Limb (tissue), 2 donors: ENCODE measurements around the gene CALCOCO2.
A peak's percentile ranks its signal among the peaks of the same experiment; 100 is the strongest.

Experiments
- DNase-seq, 2 donors: peaks; one replicate each; pipeline ENCODE4 v3.0.0-alpha.2; 2016; ENCODE audit errors: extremely low spot score in 2 of 2

The CALCOCO2 gene

DNA sequence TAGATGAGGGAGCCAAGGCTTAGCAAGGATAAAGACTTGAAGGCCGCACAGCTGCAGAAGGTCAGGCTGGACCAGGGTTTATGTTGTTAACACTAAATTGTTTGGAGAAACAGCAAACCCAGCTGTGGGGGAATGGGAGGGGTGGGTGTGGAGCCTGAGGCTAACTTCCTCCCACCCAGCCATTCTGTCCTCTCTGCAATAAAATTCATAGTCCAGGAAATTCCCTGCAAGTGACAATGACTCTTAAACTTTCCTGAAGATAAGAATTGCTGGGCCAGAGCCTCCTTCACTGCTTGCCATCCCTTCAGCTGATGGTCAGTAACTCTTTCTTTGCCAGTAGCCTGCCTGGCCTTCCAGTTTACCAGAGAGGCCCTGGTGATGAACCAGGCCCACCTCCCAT, 42.4 kb downstream of the CALCOCO2 start:
- no peak for DNase-seq

DNA sequence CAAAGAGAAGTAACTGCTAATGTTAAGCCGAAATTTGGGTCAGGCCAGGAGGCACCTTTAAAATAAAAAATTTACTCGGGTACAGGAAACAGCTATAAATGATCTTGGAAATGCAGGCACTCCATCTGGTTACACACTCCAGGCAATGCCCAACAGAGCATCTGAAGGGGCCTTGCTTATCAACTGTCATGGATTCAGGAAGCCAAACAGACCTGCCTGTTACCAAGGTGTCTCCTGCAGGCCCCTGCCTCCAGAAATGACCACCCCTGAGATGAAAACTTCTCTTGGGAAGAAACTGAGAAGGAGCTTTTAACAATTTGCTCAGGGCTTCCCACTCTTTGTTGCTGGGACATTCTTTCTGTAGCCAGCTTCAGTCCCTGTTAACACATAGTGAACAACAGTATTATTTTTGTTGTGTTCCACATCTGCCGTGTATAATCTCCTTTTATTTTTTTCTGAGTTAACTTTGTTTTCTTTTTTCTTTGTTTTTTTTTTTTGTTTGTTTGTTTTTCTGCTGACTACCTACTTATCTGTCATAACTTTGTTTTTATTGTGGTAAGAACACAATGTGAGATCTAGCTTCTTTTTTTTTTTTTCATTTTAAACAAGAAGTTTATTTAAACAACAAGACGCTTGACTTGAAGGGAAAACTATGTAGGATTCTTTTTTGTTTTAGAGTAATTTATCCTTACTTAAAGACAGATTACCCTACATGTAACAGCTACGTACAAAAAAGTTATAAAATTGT, 43.0 kb downstream of the CALCOCO2 start:
- no peak for DNase-seq

DNA sequence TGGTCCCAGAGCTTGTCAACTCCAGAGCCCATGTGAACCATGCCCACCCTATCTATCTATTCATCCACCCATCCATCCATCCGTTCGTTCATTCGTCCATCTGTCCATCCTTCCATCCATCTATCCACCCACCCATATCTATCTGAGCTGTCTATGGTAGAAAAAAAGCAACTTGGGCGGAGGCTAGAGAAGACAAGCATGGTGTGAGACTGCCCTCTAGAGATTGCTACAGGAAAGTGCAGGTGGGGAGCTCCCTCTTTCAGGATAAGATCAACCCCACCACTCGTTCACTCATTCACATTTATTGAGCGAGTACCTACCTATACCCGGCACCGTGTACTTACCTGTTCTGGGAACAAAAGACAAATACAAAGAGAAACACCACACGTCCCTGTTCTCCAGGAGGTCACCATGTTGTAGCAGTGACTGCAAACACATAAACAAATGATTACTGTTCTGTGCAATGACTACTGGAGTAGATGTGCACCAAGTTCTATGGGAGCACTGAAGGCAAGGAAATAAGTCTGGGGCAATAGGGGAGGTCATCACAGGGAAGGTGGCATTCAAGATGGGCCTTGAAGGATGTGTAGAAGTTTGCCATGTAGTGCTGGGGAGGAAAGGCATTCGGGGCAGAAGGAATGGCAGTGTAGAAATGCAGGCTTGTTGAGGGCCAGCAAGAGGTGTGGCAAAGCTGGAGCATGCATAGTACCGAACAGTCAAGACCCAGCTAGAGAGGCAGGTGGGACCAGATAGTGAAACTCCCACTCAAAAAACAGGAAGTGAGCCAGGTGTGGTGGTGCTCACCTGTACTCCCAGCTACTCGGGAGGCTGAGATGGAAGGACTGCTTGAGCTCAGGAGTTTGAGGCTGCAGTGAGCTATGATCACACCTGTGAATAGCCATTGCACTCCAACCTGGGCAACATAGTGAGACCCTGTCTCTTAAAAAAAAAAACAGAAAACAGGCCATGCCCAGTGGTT, 48.4 kb downstream of the CALCOCO2 start:
- peak; percentile 63 to 81 for DNase-seq

DNA sequence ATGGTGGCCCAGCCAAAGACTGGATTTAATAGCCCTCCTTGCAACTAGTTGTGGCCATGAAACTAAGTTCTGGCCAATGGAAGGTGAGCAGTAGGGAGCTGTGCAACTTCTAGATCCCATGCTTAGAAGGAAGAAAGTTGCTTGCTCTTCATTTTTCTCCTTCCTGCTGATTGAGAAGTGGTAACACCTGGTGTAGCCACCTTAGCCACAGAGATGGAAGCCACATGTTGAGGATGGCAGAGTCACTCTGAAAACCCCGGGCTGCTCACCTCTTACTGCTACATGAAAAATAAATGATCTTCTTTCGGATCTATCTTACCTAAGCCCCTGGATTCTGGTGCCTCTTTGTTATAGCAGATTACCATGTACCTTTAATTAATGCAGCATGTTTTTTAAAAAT, 51.4 kb downstream of the CALCOCO2 start:
- no peak for DNase-seq

DNA sequence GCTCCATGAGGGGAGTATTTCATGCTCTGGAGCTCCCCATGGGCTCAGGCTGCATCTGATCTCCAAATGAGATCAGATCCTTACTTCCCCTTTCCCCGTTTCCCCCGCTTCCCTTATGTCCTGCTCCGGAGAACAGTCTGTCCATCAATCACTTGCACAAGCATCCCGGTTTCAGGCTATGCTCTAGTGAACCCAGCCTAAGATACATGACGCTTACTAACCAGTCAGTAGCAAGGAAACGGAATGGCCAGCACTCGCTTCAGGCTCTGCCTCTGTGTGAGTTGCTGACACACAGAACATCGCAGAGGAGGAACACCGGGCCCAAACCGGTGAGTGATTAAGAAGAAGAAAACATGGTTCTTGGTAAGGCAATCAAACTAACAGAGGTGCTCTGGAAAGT, 52.3 kb downstream of the CALCOCO2 start:
- no peak for DNase-seq

DNA sequence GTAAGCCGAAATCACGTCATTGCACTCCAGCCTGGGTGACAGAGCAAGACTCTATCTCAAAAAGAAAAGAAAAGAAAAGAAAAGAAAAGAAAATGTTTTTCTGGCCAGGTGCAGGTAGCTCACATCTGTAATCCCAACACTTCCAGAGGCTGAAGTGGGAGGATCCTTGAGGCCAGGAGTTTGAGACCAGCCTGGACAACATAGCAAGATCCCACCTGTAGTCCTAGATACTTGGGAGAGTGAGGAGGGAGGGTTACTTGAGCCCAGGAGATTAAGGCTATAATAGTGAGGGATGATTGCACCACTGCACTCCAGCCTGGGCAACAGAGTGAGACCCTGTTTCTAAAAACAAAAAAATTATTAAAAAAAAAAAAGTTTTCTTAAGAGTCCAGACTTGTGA, 59.3 kb downstream of the CALCOCO2 start:
- DNase-seq: no peak

DNA sequence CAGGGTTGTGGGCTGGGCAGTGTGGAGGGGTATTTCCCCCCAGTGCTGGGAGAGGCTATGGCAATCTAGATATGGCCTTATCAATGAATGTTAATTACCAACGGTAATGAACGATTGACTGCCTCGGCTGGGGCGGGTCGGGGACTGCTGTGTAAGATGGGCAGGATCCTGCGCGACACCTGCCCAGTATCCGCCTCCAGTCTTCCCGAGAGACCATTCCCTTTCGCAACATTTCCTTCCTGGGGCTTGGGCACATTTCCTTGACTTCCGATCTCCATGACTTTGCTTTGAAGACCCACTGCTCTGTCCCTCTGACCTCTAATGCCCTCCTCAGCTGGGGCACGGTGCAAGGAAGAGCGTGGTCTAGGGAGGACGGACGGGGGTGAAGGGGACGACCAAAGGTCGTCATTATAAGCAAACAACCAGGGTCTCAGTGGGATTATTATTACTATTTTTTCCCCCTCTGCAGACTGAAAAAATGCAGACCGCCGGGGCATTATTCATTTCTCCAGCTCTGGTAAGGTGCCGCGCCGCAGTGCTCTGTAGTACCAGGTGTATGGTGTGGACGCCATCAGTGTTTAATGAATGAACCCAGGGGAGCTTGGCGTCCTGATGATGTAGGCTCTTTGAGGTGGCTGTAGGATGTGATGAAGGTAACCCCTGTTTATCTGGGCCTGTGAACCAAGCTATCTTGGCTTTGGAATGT, 62.3 kb downstream of the CALCOCO2 start:
- no peak for DNase-seq

DNA sequence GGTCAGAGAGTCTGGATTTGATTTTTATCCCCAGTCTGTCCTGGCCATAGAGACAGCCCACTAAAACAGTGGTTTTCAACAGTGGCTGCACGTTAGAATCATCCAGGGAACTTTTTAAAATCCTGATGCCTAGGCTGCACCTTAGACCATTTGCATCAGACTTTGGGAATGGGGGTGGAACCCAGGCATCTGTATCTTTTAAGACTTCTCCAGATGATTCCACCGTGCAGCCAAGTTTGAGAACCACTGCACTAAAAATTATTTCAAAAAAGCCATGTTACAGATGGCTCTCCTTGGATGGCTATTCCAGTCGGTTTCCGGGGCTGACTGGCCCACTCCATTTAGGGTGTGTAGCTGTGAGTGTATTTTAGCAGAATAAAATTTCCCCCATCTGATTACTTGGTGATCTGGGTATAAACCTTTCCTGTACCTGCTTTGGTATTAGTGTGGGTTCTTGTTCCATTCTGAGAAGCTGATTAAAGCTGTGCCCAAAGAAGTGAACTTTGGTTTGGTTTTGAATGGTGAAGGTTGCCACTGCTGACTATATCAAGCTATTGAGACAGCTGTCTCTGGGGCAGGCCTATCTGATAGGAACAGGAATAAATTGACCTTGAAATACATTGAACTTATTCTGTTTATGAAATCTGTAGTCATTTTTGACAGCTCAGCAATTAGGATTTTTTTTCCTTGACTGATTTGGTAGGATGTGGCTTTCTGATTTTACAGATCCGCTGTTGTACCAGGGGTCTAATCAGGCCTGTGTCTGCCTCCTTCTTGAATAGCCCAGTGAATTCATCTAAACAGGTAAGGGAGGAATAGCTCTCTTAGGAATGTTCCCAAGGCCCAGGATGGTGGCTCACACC, 63.0 kb downstream of the CALCOCO2 start:
- DNase-seq: no peak

DNA sequence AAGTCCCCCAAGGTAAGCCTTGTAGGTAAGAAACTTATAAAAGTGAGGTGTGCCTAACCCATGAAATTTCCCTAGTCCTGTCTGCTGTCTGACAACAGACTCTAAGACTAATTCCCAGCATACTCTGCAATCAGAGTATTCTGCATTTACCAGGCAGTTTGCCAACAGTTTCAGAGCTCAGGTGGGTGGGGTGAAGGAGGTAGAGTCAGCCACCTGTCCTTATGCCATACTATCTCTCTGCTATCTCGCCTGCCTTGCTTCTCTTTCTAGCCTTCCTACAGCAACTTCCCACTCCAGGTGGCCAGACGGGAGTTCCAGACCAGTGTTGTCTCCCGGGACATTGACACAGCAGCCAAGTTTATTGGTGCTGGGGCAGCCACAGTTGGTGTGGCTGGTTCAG, 64.1 kb downstream of the CALCOCO2 start:
- no peak for DNase-seq

DNA sequence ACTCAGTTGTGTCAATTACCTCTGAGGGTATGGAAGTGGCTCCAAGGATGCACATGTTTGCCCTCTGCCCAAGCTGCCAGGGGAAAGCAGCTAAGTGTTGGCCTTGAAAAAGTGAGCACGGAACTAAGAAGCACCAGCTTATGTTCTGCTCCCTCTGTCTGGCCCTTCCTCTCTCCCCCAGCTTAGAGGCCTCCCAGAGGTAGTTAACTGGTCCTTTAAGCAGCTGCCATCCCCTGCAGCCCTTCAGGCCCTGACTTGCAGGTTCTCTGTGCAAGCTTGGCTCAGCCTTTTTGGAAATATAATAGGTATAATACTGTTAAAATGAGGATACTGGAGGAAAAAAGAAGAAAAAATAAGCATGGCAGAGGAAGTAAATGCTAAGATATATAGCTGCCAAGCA, 70.4 kb downstream of the CALCOCO2 start:
- no peak for DNase-seq

DNA sequence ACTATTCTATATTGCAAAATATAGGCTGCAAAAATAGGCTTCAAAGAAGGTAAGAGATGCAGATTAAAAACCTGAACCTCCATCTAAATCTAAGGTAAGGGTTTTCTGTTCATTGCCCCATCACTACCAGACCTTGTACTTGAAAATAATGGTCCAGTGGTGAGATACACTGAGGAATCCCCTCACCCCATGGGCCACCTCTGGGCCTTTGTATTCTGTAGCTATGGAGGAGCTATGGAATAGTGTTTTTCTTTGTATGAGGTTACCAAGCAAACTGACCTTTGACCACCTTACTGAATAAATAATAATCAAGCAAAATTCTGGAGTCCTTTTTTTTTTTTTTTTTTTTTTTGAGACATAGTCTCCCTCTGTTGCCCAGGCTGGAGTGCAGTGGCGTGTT, 72.6 kb downstream of the CALCOCO2 start:
- DNase-seq: no peak

DNA sequence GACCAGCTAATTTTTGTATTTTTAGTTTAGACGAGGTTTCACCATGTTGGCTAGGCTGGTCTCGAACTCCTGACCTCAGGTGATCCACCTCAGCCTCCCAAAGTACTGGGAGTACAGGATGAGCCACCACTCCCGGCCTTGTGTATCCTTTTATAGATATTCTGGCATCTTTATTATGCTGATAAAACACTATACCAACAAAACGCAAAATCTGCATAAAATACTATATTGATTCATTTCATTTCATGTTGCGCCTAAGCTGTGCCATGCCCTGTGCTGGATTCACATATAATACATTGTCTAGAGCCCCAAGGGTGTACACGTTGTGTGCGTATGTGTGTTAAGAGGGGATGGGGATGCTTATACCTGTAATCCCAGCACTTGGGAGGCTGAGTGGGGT, 73.6 kb downstream of the CALCOCO2 start:
- no peak for DNase-seq

DNA sequence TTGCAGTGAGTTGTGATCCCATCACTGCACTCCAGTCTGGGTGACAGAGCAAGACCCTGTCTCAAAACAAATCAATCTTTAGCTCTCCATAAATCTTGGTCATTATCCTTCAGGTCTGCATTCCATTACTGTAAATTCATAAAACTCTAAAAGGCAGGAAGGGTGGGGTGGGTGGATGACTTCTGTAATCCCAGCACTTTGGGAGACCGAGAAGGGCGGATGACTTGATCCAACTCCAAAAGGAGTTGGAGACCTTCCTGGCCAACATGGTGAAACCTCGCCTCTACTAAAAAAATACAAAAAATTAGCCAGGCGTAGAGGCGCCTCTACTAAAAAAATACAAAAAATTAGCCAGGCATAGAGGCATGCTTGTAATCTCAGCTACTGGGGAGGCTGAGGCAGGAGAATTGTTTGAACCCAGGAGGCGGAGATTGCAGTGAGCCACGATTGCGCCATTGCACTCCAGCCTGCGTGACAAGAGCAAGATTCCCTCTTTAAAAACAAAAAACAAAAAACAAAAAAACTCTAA, 75.2 kb downstream of the CALCOCO2 start:
- no peak for DNase-seq

DNA sequence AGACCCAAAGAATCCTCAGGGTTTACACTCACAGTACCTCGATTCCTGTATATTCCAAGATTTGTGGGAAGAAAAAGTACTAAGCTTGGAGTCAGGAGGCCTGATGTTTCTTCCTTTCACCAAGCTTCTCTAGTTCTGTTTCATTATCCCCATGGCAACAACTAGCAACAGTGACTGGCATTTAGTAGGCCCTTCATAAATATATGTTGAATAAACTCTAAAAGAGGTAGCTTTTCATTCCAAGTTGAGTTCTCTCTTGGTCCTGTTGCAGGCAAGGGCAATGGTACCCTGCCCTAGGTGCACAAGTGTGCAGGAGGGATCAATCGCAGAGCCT, 76.8 kb downstream of the CALCOCO2 start:
- peak in 1 of 2 donors; percentile 56 for DNase-seq

DNA sequence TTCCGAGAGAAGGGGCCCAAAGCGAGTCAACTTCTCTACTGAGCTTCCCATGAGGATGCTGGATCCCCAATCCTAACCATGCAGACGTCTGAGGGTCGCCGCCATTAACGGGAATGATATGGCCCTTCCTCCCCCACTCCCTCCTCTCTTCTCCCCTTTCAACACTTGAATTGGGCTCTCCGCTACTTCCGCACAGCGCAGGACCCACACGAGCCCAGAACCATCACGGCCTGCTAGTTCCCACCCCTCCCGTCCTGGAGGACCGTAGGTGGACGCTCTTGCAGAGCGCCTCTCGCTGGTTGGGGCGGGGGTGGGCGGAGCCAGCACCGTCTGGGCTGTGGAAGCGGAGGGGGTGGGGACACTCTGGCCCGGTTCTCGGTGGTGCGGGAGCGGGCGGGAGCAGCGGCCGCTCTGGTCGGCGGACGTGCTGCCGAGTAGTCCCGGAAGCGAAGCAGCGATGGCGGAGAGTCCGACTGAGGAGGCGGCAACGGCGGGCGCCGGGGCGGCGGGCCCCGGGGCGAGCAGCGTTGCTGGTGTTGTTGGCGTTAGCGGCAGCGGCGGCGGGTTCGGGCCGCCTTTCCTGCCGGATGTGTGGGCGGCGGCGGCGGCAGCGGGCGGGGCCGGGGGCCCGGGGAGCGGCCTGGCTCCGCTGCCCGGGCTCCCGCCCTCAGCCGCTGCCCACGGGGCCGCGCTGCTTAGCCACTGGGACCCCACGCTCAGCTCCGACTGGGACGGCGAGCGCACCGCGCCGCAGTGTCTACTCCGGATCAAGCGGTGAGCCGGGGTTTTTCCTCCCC, 77.4 kb downstream of the CALCOCO2 start, which contains the start of gene UBE2Z:
Gene UBE2Z, plus strand, starts transcription at position 361 of the 797 bp plus-strand sequence. Its CDS starts 97 bp downstream, at position 458.
- DNase-seq: peak; percentile 95 to 98

DNA sequence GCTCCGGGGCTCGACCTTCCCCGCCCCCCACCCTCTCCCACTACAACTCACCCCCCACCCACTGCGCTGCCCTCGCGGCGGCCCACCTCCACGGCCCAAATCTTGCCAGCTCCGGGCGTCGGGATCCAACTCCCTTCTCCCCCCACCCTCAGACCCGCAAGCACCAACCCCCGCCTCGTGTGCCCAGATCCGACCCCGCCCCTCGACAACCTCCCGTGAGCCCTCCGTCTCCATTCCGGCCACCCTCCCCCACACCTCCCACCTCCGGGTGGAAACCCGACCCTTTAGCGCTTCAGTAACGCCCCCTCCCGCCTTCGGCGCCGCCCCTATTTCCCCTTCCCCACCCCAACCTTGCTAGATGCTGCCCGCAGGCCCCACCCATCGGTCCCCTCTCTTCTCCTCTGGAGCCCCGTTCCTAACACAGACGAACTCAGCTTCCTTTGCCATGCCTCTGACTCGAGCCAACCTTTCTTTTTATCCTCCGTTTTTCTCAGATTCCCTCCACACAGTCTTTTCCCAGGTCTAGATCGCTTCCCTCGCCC, 78.1 kb downstream of the CALCOCO2 start:
- peak; percentile 93 to 96 for DNase-seq

DNA sequence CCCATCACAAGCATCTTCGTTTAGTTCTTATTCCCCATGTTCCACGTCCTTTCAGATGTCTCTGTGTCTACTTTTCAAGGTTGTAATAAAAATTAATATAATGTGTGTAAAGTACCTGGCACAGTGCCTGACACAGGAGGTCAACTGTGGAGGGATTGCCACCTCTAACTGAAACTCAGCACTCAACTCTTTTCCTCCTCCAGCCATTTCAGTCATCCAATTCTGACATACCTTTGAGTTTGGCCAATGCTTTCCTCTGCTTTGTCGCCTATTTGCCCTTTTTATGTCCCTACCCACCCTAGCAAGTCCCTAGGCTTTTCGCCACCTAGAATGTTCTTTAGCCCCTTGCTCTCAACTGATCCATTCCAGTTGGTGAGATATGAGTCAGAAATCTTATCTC, 78.9 kb downstream of the CALCOCO2 start:
- no peak for DNase-seq

DNA sequence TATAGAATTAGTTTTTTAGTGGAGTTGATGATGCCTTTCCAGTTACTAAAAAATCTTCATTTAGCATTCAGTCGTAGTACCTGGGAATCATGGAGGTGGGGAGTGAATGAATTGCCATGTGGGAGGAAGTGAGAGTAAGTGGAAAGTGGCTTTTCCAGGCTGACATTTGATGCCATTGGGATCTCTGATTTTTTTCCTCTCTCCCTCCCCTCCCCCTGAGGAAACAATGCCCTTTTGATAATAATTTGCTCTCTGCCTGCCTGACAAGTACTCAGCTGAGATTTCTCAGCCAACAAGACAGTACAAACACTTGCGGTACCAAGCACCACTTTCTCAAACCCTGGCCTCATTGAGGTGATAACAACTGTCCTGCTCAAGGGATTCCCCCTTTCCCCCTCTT, 79.5 kb downstream of the CALCOCO2 start:
- DNase-seq: no peak

DNA sequence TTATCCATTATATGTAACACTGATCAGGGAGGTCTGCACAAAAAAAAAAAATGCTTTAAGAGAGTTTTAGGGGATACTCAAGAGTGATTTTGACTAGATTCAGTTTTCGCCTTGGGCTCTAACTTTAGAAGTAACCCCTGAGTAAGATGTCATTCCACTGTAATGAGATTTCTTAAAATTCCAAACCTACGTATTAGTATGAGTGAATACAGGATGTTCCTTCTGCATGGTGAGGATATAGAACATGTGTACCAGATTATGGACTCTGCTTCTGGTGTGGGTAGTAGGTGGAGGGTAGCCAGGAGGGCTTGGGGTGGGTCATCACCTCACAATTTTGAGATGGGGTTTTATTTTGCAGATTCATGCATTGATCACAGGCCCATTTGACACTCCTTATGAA, 81.6 kb downstream of the CALCOCO2 start:
- no peak for DNase-seq
